RCC 7860 (cell line): ENCODE measurements around the gene SYT2.

Experiments used
- DNase-seq: peaks from one replicate; pipeline ENCODE4 v3.0.0-alpha.2; 2015; ENCODE audit warnings: low spot score
- FAIRE-seq: peaks from 2 replicates; lab custom pipeline; 2012; peaks lifted over from hg19 to GRCh38; lab: Jason Lieb, UNC

Gene SYT2

GRCh38 chr1:202680586-202681352 is 29.5 kb downstream of the SYT2 start:
- DNase-seq, result no peak
- no peak for FAIRE-seq

- FAIRE-seq (no peak), DNase-seq (no peak)
Measured at GRCh38 chr1:202679406-202680177, 30.7 kb downstream of the SYT2 start.

DNA sequence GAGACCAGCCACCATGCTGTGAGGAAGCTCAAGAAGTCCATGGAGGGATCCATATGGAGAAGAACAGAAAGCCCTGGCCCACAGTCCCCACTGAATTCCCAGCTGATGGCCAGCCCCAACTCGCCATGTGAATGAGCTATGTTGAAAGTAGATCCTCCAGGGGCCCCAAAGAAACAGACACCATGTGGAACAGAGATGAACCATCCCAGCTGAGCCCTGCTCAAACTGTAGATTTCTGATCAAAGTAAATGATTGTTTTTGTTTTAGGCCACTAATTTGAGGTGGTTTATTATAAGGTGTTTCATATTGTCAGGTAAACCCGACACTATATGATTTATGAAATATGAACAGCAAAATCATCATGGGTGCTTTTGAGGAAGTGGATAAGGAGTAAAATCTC is 32.8 kb downstream of the SYT2 start:
- DNase-seq, result no peak
- no peak for FAIRE-seq

- FAIRE-seq (no peak), DNase-seq (no peak)
Measured at GRCh38 chr1:202673531-202673930, 36.7 kb downstream of the SYT2 start.

- FAIRE-seq (no peak), DNase-seq (no peak)
Measured at GRCh38 chr1:202671399-202671798, 38.9 kb downstream of the SYT2 start.

GRCh38 chr1:202665417-202665816 is 44.8 kb downstream of the SYT2 start:
- no peak for DNase-seq

DNA sequence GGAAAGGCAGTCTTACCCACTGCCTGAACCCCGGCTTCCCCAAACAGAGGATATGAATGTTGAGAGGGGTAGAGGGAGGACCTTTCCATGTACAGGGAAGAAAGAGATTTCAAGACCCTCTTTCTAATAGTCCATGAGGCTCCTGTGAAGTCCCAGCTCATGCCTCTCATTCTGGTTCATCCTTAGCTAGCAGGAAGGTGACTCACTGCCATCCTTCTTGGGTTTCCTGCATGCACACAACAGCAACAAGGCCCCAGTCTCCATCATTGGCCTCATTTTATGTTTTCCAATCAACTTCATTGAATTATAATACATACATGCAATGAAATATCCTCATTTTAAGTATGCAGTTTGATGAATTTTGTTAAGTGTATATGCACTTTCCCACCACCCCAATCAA is 46.2 kb downstream of the SYT2 start:
- DNase-seq, result no peak
- no peak for FAIRE-seq

More at GRCh38 chr1:202665417-202665816, 44.8 kb downstream of the SYT2 start:
- no peak for FAIRE-seq

DNA sequence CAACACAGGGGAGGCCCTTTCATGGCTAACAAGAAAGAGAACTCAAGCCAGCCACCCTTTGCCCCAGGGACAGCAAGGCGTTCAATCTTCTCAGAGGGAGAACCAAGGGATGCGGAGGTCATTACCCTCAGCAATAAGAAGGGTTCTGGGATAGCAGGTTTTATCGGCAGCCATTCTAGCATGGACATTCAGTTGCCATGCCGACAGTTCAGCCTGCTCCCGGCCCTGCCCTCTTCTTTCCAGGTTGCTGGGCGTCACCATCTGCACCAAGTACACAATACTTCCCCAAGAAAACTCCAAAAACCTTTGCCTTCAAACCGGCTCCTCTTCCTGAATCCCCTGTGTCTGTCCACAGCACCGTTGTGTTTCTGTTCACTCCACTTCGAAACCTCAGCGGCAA is 47.1 kb downstream of the SYT2 start:
- DNase-seq, result no peak
- FAIRE-seq, result no peak

DNA sequence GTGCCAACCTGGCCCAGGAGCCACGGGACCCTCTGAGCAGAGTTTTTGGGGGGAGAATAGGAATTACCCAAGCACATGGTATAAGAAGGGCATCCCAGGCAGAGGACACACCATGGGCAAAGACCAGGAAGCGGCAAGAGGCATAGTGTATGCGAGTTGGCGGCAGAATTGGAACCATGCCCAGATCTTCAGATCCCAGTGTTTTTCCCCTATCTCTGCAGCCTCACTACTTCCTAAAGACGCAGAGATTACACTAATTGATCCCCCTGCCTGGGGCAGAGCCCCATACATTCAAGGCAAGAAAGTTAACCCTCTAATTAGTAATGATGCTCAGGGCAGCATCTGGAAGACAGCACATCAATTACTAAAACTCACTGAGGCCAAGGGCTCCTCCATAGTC is 48.2 kb downstream of the SYT2 start:
- DNase-seq, result no peak
- no peak for FAIRE-seq

DNA sequence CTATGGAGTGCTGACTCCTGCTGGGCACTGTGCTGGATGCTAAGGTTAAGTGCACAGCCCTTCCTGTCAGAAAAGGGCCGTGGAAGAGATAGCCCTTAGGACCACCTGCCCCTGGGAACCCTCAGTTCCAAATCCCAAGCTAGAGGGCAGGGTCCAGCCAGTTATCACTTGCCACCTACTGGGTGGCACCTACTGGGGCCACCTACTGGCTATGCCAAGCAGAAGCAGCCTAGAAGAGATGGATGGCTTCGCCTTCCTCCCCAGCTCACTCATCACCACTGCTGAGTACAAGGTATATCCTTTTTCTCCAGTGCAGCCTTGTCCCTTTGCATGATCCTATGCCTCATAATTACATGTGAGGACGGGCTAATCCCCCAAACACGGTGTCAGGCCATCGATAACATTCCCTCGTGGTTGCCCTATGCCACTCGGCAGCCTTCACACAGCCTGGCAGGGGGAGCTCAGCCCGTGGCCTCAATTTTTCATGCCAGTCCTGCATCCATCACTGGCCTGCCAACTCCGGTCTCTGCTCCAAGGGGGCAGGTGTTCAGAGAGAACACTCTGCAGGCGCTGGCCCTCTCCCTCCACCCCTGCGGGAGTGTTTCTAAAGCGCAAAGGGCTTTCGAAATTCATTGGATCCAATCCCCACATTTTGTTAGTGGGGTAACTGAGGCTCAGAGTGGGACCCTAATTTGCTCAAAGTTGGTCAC is 49.0 kb downstream of the SYT2 start:
- FAIRE-seq (no peak), DNase-seq (no peak)

DNA sequence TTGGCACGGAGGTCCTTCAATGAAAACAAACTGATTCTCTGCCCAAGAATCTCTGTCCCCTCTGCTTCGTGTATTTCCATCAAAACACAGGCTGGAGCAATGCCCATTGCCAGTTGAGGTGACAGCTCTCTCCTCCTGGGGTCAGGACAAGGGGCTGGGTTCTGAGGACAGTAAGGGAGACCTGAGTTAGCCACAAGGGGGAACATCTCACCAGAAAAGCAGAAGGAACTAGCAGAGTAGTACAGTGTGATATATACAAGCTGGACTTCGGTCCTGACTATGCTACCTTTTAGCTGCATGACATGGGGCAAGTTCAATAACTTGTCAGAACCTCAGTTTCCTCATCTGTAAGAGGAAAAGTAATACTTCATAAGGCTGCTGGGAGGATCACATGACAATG is 50.3 kb downstream of the SYT2 start:
- DNase-seq (no peak), FAIRE-seq (no peak)

DNA sequence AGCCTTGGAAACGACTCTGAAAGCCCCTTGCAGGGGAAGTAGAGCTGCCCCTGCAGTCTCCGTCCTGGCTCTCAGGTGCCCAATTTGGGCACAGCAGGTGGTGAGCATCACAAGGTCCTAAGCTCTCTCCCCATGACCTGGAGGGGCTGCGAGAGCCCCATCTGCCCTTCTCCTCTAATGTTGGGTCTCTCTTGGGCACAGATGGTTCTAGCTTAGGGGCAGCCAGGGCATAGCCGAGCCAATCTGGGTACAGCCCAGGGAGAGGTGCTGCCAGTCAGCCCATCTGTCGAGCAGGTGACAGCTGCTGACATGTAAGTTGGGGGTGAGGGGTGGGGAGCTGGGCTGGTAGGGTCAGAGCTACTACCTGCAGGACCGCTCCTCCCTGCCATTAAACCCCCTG is 50.7 kb downstream of the SYT2 start:
- FAIRE-seq, result no peak
- DNase-seq, result no peak

- FAIRE-seq, result no peak
- no peak for DNase-seq
Measured at GRCh38 chr1:202658769-202659168, 51.5 kb downstream of the SYT2 start.

- FAIRE-seq (no peak), DNase-seq (no peak)
Measured at GRCh38 chr1:202658251-202658759, 51.9 kb downstream of the SYT2 start.

GRCh38 chr1:202656951-202657646 is 53.2 kb downstream of the SYT2 start:
- DNase-seq (no peak), FAIRE-seq (no peak)

GRCh38 chr1:202656057-202656456 is 54.2 kb downstream of the SYT2 start:
- DNase-seq (no peak), FAIRE-seq (no peak)

- DNase-seq, result no peak
- FAIRE-seq, result no peak
Measured at GRCh38 chr1:202654079-202654478, 56.2 kb downstream of the SYT2 start.

DNA sequence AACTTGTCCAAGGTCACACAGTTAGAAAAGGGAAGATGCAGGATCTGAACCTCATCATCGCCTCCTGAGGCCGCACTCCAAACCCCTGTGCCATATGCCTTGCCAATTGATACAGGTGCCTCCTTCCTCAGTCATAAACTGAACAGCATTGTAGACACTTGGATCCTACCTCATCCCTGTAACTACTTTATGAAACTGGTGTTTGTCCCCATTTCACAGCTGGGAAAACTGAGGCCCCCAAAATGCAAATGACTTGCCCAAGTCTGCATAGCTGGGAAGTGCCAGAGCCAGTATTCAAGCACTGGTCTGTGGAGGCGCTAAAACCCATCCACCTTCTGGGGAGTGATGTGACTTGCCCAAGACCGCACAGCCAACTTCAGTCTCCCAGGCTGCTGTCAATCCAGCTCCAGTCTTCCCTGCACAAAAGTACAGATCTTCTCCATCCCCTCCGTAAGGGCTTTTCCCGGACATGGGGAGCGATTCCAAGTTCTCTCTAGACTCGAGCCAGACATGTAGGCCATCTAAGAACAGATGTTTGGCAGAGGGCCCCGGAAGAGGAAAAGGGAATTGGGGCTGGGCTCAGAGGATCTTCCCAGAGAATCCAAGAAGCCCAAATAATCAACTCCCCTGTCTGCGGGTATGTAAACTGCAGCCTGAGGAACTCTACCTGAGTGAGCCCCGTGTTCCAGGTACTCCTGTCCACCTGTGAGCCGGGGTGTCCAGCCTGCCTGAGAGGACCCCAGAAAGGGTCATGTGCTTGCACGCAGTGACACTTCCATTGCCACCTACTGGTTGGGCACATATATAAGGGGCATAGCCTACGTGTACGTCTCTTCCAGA is 60.5 kb downstream of the SYT2 start:
- no peak for FAIRE-seq
- no peak for DNase-seq

- no peak for FAIRE-seq
Measured at GRCh38 chr1:202648605-202649226, 61.5 kb downstream of the SYT2 start.

DNA sequence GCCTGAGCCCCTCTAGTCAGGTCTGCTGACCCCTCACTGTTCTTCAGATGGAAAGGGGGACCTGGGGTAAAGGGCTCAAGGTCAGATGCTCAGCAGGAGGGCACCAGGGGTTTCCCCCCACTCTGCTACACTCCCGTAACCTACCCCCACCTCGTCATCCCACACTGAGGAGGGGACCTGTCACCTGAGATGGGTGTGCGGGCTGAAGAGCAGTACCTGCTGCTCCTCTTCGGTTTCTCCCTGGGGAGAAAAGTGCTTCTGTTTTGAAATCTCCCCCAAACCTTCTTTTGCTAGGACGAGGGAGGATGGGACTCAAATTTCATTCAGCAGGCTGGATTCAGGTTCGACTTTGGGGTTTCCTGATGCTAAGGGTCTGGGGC is 65.2 kb downstream of the SYT2 start:
- no peak for DNase-seq
- no peak for FAIRE-seq

More at GRCh38 chr1:202648605-202649226, 61.5 kb downstream of the SYT2 start:
- no peak for DNase-seq
